ENCODE data around the gene BSN. TPM values are rescaled to one million over a fixed set of nuclear protein-coding genes. Genes with fewer than 3 reads are reported as not detected.

Gene BSN
- total RNA-seq, 1 experiment from 2014 or later, result 0.18 TPM

GRCh38 chr3:49712631-49713317, 158.5 kb downstream of the BSN start:
- DNase-seq (ENCODE audit: low read depth), result no peak

- DNase-seq (ENCODE audit: low read depth), result no peak
Observed at GRCh38 chr3:49713336-49714105, 159.2 kb downstream of the BSN start.

- DNase-seq (ENCODE audit: low read depth), result no peak
Observed at GRCh38 chr3:49714728-49715550, 160.7 kb downstream of the BSN start.

GRCh38 chr3:49715611-49716121, 161.4 kb downstream of the BSN start:
- DNase-seq (ENCODE audit: low read depth), result no peak

- no peak for DNase-seq (ENCODE audit: low read depth)
Observed at GRCh38 chr3:49716169-49716568, 161.9 kb downstream of the BSN start.

GRCh38 chr3:49716691-49717210, 162.5 kb downstream of the BSN start:
- DNase-seq (ENCODE audit: low read depth), result no peak

GRCh38 chr3:49717211-49717958, 163.1 kb downstream of the BSN start:
- DNase-seq (ENCODE audit: low read depth), result no peak

GRCh38 chr3:49717959-49718857, 163.9 kb downstream of the BSN start:
- no peak for DNase-seq (ENCODE audit: low read depth)

GRCh38 chr3:49718858-49719213, 164.6 kb downstream of the BSN start:
- no peak for DNase-seq (ENCODE audit: low read depth)

- DNase-seq (ENCODE audit: low read depth), result no peak
Observed at GRCh38 chr3:49719214-49719884, 165.1 kb downstream of the BSN start, which contains the start of gene AMIGO3. TSS of gene AMIGO3 (minus strand) at chr3:49719684. CDS start at chr3:49719465, 219 bp downstream.

Small RNA genes lying within 50 kb of the gene (small RNA-seq; reads per million reads assigned to genes)
- gene AMIGO3, result not detected

Other genes starting within 250 kb of the BSN start
- 11.3 and 14.6 TPM in 2 replicates for gene USP4, start 214.4 kb upstream of the BSN start, total RNA-seq (2014; rRNA removed; shearing (Covaris generic))
- gene GPX1, start 196.1 kb upstream of the BSN start, total RNA-seq (2014; rRNA removed; shearing (Covaris generic)), result 711 and 766 TPM in 2 replicates
- 305 and 426 TPM in 2 replicates for gene RHOA, start 142.5 kb upstream of the BSN start, total RNA-seq (2014; rRNA removed; shearing (Covaris generic))
- 22.9 and 29.8 TPM in 2 replicates for gene TCTA, start 142.1 kb upstream of the BSN start, total RNA-seq (2014; rRNA removed; shearing (Covaris generic))
- gene AMT, start 132.0 kb upstream of the BSN start, total RNA-seq (2014; rRNA removed; shearing (Covaris generic)), result 0.58 and 1.0 TPM in 2 replicates
- gene NICN1, start 125.2 kb upstream of the BSN start, total RNA-seq (2014; rRNA removed; shearing (Covaris generic)), result 4.0 and 4.6 TPM in 2 replicates
- 41.4 and 48.1 TPM in 2 replicates for gene DAG1, start 84.2 kb upstream of the BSN start, total RNA-seq (2014; rRNA removed; shearing (Covaris generic))
- 154 and 163 TPM in 2 replicates for gene APEH, start 119.9 kb downstream of the BSN start, total RNA-seq (2014; rRNA removed; shearing (Covaris generic))
- 1.1 and 1.6 TPM in 2 replicates for gene MST1, start 135.0 kb downstream of the BSN start, total RNA-seq (2014; rRNA removed; shearing (Covaris generic))
- gene RNF123, start 135.1 kb downstream of the BSN start, total RNA-seq (2014; rRNA removed; shearing (Covaris generic)), result 19.3 and 24.4 TPM in 2 replicates
- gene AMIGO3, start 165.2 kb downstream of the BSN start, total RNA-seq (2014; rRNA removed; shearing (Covaris generic)), result 2.0 and 3.2 TPM in 2 replicates
- 25.9 and 31.0 TPM in 2 replicates for gene GMPPB, start 169.5 kb downstream of the BSN start, total RNA-seq (2014; rRNA removed; shearing (Covaris generic))
- gene IP6K1, start 232.1 kb downstream of the BSN start, total RNA-seq (2014; rRNA removed; shearing (Covaris generic)), result 24.7 and 35.4 TPM in 2 replicates
- gene CDHR4, start 245.4 kb downstream of the BSN start, total RNA-seq (2014; rRNA removed; shearing (Covaris generic)), result not detected in 2 replicates
- gene INKA1, start 248.8 kb downstream of the BSN start, total RNA-seq (2014; rRNA removed; shearing (Covaris generic)), result 1.6 and 5.1 TPM in 2 replicates

Data from HT1080 (cell line).